Measurements from ENCODE around the gene SLC17A4. TPM values are rescaled to one million over a fixed set of nuclear protein-coding genes. Genes with fewer than 3 reads are reported as not detected.

SLC17A4 gene
- total and polyA plus RNA-seq, 2 of the 13 experiments (the other 11 are each of a cell fraction or from before 2014, with no cell fraction given) = 0.07 TPM; not detected in 1

GRCh38 chr6:25764611-25765010 is 10.1 kb downstream of the SLC17A4 start (continued):
- TF ChIP-seq ZSCAN21 (CRISPR knock-in tag; IDR thresholded peaks at IDR 0.05; ENCODE audit: borderline replicate concordance) = no peak

GRCh38 chr6:25768566-25768965 is 14.0 kb downstream of the SLC17A4 start:
- Histone ChIP-seq H3K9ac (ENCODE audit: insufficient read depth, low read depth, low read length) (no peak overlapping the region), H3K27me3 (ENCODE audit: control insufficient read depth in 1 of 2, insufficient read depth in 2 of 2, low read length in 2 of 2) (no peaks in the 10 kb centered on the region), H3K79me2 (ENCODE audit: insufficient read depth, low read length) (no peaks in the 10 kb centered on the region), H3K9me3 (ENCODE audit: low read length) (no peaks in the 10 kb centered on the region), H3K27ac (ENCODE audit: extremely low read length, insufficient read depth, low read length) (no peak overlapping the region), H3K4me3 (replicated peaks in 1 of 3; ENCODE audit: insufficient read depth in 1 of 3, low read depth in 2 of 3, low read length in 3 of 3) (no peak overlapping the region), H4K20me1 (ENCODE audit: insufficient read depth, low read length) (no peaks in the 10 kb centered on the region), H3K4me1 (ENCODE audit: insufficient read depth, low read length) (no peaks in the 10 kb centered on the region), H3K36me3 (replicated peaks in 1 of 2; ENCODE audit: control insufficient read depth in 1 of 2, insufficient read depth in 2 of 2, low read length in 2 of 2) (no peaks in the 10 kb centered on the region), H2AFZ (ENCODE audit: low read length) (no peak overlapping the region), H3K4me2 (ENCODE audit: low read depth, low read length) (no peak overlapping the region)
- FAIRE-seq (no peak), ATAC-seq (no peak), DNase-seq (ENCODE audit: low spot score) (no peak)
- ChIA-PET POLR2A (no interaction called here), CTCF (ENCODE audit: low intra/inter-chr PET ratio, low total read pairs) (no interaction called here)
- intact Hi-C loops (cut with micrococcal nuclease; ENCODE audit: unreplicated experiment) (no loop called here), in situ Hi-C loops (cut with HindIII; ENCODE audit: extremely low pct_ligation_motif_present, low pct_unique_long_range_greater_than_20kb) (no loop called here)
- 8% methylated on average over 1 of the region's 1 CpG for WGBS (ENCODE audit: low lambda C conversion rate)
- BruUV-seq (replicated peaks) = no TSS peak
- no peak for TF ChIP-seq ATF7-NPFF (CRISPR knock-in tag; IDR thresholded peaks at IDR 0.05; ENCODE audit: low read depth)
- no peak for TF ChIP-seq ATF2 (CRISPR knock-in tag; IDR thresholded peaks at IDR 0.05)
- no peak for TF ChIP-seq ZNF382 (CRISPR knock-in tag; IDR thresholded peaks at IDR 0.05; ENCODE audit: borderline replicate concordance)
- no peak for TF ChIP-seq TGIF2 (CRISPR knock-in tag; IDR thresholded peaks at IDR 0.05)
- no peak for TF ChIP-seq ZBTB44 (CRISPR knock-in tag; IDR thresholded peaks at IDR 0.05)
- TF ChIP-seq ARID4A (CRISPR knock-in tag; IDR thresholded peaks at IDR 0.05; ENCODE audit: borderline replicate concordance) = no peak
- TF ChIP-seq ONECUT2 (CRISPR knock-in tag; IDR thresholded peaks at IDR 0.05) = no peak
- TF ChIP-seq FOXO1 (CRISPR knock-in tag; IDR thresholded peaks at IDR 0.05) = no peak
- TF ChIP-seq MXI1 (IDR thresholded peaks at IDR 0.05; ENCODE audit: borderline replicate concordance, low read depth, low read length) = no peak
- no peak for TF ChIP-seq MEF2D (CRISPR knock-in tag; IDR thresholded peaks at IDR 0.05)
- TF ChIP-seq MED8 (CRISPR knock-in tag; IDR thresholded peaks at IDR 0.05; ENCODE audit: insufficient replicate concordance) = no peak
- no peak for TF ChIP-seq ZNF282 (IDR thresholded peaks at IDR 0.05; ENCODE audit: partially characterized antibody)
- TF ChIP-seq WIZ (CRISPR knock-in tag; IDR thresholded peaks at IDR 0.05) = no peak
- no peak for TF ChIP-seq CENPT (CRISPR knock-in tag; IDR thresholded peaks at IDR 0.05; ENCODE audit: low read depth)
- no peak for TF ChIP-seq MZF1 (CRISPR knock-in tag; IDR thresholded peaks at IDR 0.05; ENCODE audit: borderline replicate concordance)

All from HepG2 (cell line).